Esophagus squamous epithelium (tissue), 5 donors: ENCODE measurements around the gene FBXL7. TPM values are rescaled to one million over a fixed set of nuclear protein-coding genes. Genes with fewer than 3 reads are reported as not detected.

Source experiments
- DNase-seq: peaks from one replicate; lab custom pipeline; 2025; lab: John Stamatoyannopoulos, UW
- H3K27ac ChIP-seq, 4 donors: fragments of 200-600 bp; sonication (generic); one replicate each; pipeline ENCODE4 v1.5.1; 2016 to 2019; ENCODE audit warnings: mild to moderate bottlenecking in 1 of 4
- H3K27me3 ChIP-seq, 4 donors: fragments of 200-600 bp; sonication (generic); 1 replicate in 3 of 4; 2 replicates in 1 of 4; pipeline versions ENCODE4 v1.5.1 to v1.6.0; 2017 to 2021; ENCODE audit warnings: antibody characterized with exemption in 1 of 4
- H3K36me3 ChIP-seq, 3 donors: fragments of 200-600 bp; sonication (generic); one replicate each; pipeline ENCODE4 v1.5.1; 2016 to 2019
- H3K4me1 ChIP-seq, 3 donors: fragments of 200-600 bp; sonication (generic); one replicate each; pipeline ENCODE4 v1.5.1; 2017 to 2019
- H3K4me3 ChIP-seq, 4 donors: fragments of 200-600 bp; sonication (generic); 1 replicate in 3 of 4; 2 replicates in 1 of 4; pipeline ENCODE4 v1.5.1; 2016 to 2019; ENCODE audit warnings: mild to moderate bottlenecking in 2 of 4, moderate library complexity in 1 of 4
- H3K9me3 ChIP-seq, 3 donors: fragments of 200-600 bp; sonication (generic); one replicate each; pipeline ENCODE4 v1.5.1; 2016 to 2019
- CTCF ChIP-seq, 6 experiments: fragments of 450-650 bp in 4 of 6; fragments of 200-600 bp in 2 of 6; sonication (generic) in 2 of 6; IDR thresholded peaks; one replicate each; pipeline ENCODE4 v1.5.1; 2016 to 2019; ENCODE audit warnings: antibody characterized with exemption in 6 of 6, mild to moderate bottlenecking in 4 of 6, moderate library complexity in 4 of 6
- POLR2A ChIP-seq, 4 donors: fragments of 450-650 bp; IDR thresholded peaks; one replicate each; pipeline ENCODE4 v1.6.1; 2017; ENCODE audit warnings: antibody characterized with exemption in 4 of 4, mild to moderate bottlenecking in 4 of 4, moderate library complexity in 3 of 4
- WGBS, 2 donors: methylation state at CpG; one replicate each; pipeline ENCODE4 v1.1.5; 2018; 5-methylcytosine and 5-hydroxymethylcytosine counted together
- intact Hi-C: fragments of 100-400 bp; cut with DNase I; formaldehyde crosslinking; loops from one replicate; pipeline ENCODE4 v1.15.0; 2022
- total RNA-seq, 4 donors: library from RNA; depleted of rRNA; stranded (reverse); fragments of >200 nt; gene quantifications; one replicate each; pipeline ENCODE4 v1.1.0, GENCODE V29; 2016
- donor health status: DM: yes; HTN: yes; CAD: no.

Gene FBXL7
- total RNA-seq, 4 donors from 2014 or later: 0.68 to 15.1 (median 2.8) TPM

DNA sequence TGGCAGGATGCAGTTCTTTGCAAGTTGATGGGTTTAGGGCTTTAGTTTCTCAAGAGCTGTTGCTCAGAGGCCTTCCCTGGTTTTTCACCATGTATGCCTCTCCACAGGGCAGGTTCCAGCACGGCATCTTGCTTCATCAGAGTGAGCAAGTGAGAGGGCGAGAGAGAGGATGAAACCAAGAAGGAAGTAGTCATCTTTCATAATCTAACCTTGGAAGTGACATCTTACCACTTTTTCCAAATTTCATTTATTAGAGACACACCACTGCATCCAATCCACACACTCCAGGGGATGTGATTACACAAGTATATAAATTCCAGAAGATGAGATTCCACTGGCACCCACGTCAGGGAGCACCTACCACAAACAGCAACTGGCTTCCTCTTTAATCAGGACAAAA lies 385.2 kb downstream of the FBXL7 start:
- 30 to 35% methylated on average over 3 of the region's 3 CpGs for WGBS, 2 donors

GRCh38 chr5:15886156-15886555 lies 386.2 kb downstream of the FBXL7 start:
- Histone ChIP-seq H3K4me3 (no peak overlapping the region), H3K9me3 (no peaks in the 10 kb centered on the region), H3K27ac (no peak overlapping the region), H3K27me3 (no peaks in the 10 kb centered on the region), H3K4me1 (no peaks in the 10 kb centered on the region), H3K36me3 (no peaks in the 10 kb centered on the region)
- DNase-seq: no peak
- WGBS, 2 donors: 70 to 84% methylated on average over 1 of the region's 1 CpG
- intact Hi-C loops: no loop called here
- TF ChIP-seq POLR2A (IDR thresholded peaks at IDR 0.05) (no peak), CTCF (IDR thresholded peaks at IDR 0.05) (no peak)

More for the DNA sequence above, 385.2 kb downstream of the FBXL7 start:
- DNase-seq: no peak
- intact Hi-C loops: no loop called here
- no peak overlapping the region for H3K27ac ChIP-seq
- H3K36me3 ChIP-seq: no peaks in the 10 kb centered on the region
- no peak overlapping the region for H3K4me3 ChIP-seq
- H3K4me1 ChIP-seq: no peaks in the 10 kb centered on the region
- no peak for TF ChIP-seq POLR2A (IDR thresholded peaks at IDR 0.05)
- no peak for TF ChIP-seq CTCF (IDR thresholded peaks at IDR 0.05)
- H3K27me3 ChIP-seq: no peaks in the 10 kb centered on the region
- H3K9me3 ChIP-seq: no peaks in the 10 kb centered on the region

- no peak for TF ChIP-seq POLR2A (IDR thresholded peaks at IDR 0.05)
- TF ChIP-seq CTCF (IDR thresholded peaks at IDR 0.05): no peak
- Histone ChIP-seq H3K9me3 (no peaks in the 10 kb centered on the region), H3K4me3 (no peak overlapping the region), H3K4me1 (no peaks in the 10 kb centered on the region), H3K36me3 (no peaks in the 10 kb centered on the region), H3K27ac (no peak overlapping the region), H3K27me3 (no peaks in the 10 kb centered on the region)
- WGBS, 2 donors: 37 to 42% methylated on average over 3 of the region's 3 CpGs
- intact Hi-C loops: no loop called here
- DNase-seq: no peak
Observed at GRCh38 chr5:15887093-15887492, 387.1 kb downstream of the FBXL7 start.

DNA sequence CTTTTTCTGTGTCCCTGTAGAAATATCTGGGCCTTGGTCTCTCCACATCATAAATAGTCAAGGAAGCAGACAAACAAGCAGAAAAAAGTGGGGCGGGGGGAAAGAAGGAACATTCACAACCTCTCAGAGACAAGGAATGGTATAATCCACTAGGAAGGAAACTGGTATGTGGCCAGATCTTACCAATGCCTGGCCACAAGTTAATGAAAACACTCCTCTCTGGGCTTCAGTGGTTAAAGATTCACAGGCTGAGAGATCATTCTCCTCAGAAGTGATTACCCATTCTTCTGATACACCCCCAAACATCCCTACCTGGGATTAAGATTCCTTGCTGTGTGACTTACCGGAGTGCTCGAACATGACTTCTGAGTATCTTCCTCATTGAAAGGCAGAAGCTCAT lies 389.0 kb downstream of the FBXL7 start:
- intact Hi-C loops: no loop called here
- 96% methylated on average over 3 of the region's 3 CpGs for WGBS, 2 donors
- Histone ChIP-seq H3K36me3 (no peaks in the 10 kb centered on the region), H3K4me1 (no peaks in the 10 kb centered on the region), H3K4me3 (no peak overlapping the region), H3K27me3 (no peaks in the 10 kb centered on the region), H3K27ac (no peak overlapping the region), H3K9me3 (no peaks in the 10 kb centered on the region)
- TF ChIP-seq CTCF (IDR thresholded peaks at IDR 0.05) (no peak), POLR2A (IDR thresholded peaks at IDR 0.05) (no peak)
- no peak for DNase-seq

- Histone ChIP-seq H3K27ac (no peak overlapping the region), H3K27me3 (no peaks in the 10 kb centered on the region), H3K36me3 (no peaks in the 10 kb centered on the region), H3K4me3 (no peak overlapping the region), H3K9me3 (no peaks in the 10 kb centered on the region), H3K4me1 (no peaks in the 10 kb centered on the region)
- 92 to 95% methylated on average over 11 of the region's 11 CpGs for WGBS, 2 donors
- TF ChIP-seq CTCF (IDR thresholded peaks at IDR 0.05) (no peak), POLR2A (IDR thresholded peaks at IDR 0.05) (no peak)
- intact Hi-C loops: no loop called here
- no peak for DNase-seq
Observed at GRCh38 chr5:15893866-15894265, 393.9 kb downstream of the FBXL7 start.
